Germinal center (tissue), 1 donor: Measurements from ENCODE around the gene SLIT1.

Experiments
- DNase-seq: peaks from one replicate; pipeline ENCODE4 v3.0.0; 2012; ENCODE audit warnings: mixed read lengths, low spot score

The SLIT1 gene

GRCh38 chr10:97200616-97201015, 14.9 kb upstream of the SLIT1 start:
- no peak for DNase-seq

- DNase-seq, result no peak
Measured at GRCh38 chr10:97199152-97199551, 13.4 kb upstream of the SLIT1 start.

GRCh38 chr10:97197030-97197500, 11.3 kb upstream of the SLIT1 start:
- DNase-seq, result no peak

- DNase-seq, result peak; percentile 78
Measured at GRCh38 chr10:97196223-97197029, 10.7 kb upstream of the SLIT1 start.

GRCh38 chr10:97195706-97196222, 10.0 kb upstream of the SLIT1 start:
- no peak for DNase-seq

GRCh38 chr10:97192952-97193435, 7.2 kb upstream of the SLIT1 start:
- DNase-seq, result no peak

- no peak for DNase-seq
Measured at GRCh38 chr10:97190450-97190849, 4.7 kb upstream of the SLIT1 start.

- no peak for DNase-seq
Measured at GRCh38 chr10:97188261-97188711, 2.5 kb upstream of the SLIT1 start.

GRCh38 chr10:97186911-97187310, 1.2 kb upstream of the SLIT1 start:
- no peak for DNase-seq

GRCh38 chr10:97184971-97185325, 811 bp downstream of the SLIT1 start:
- no peak for DNase-seq

GRCh38 chr10:97183314-97183713, 2.4 kb downstream of the SLIT1 start:
- no peak for DNase-seq

GRCh38 chr10:97182288-97182990, 3.3 kb downstream of the SLIT1 start:
- no peak for DNase-seq

- no peak for DNase-seq
Measured at GRCh38 chr10:97180986-97181385, 4.8 kb downstream of the SLIT1 start.

- no peak for DNase-seq
Measured at GRCh38 chr10:97180363-97180755, 5.4 kb downstream of the SLIT1 start.

GRCh38 chr10:97179731-97180362, 5.9 kb downstream of the SLIT1 start:
- peak; percentile 31 for DNase-seq

- DNase-seq, result no peak
Measured at GRCh38 chr10:97179311-97179710, 6.4 kb downstream of the SLIT1 start.

GRCh38 chr10:97178074-97178473, 7.7 kb downstream of the SLIT1 start:
- DNase-seq, result no peak

- DNase-seq, result no peak
Measured at GRCh38 chr10:97176226-97176625, 9.5 kb downstream of the SLIT1 start.

- DNase-seq, result no peak
Measured at GRCh38 chr10:97175586-97175985, 10.2 kb downstream of the SLIT1 start.

- DNase-seq, result no peak
Measured at GRCh38 chr10:97174941-97175340, 10.8 kb downstream of the SLIT1 start.

- DNase-seq, result no peak
Measured at GRCh38 chr10:97174276-97174775, 11.4 kb downstream of the SLIT1 start.

GRCh38 chr10:97173036-97173435, 12.7 kb downstream of the SLIT1 start:
- DNase-seq, result no peak
